Suppressor macrophage treated with lipopolysaccharide for 1 hour (primary cell): ENCODE results near the gene PLB1.

ENCODE experiments used
- DNase-seq, 3 donors: peaks; one replicate each; pipeline ENCODE4 v3.0.0-alpha.2; 2020 to 2022

Gene PLB1

GRCh38 chr2:28630341-28630740 lies 134.5 kb downstream of the PLB1 start:
- no peak for DNase-seq

- no peak for DNase-seq
Observed at GRCh38 chr2:28631514-28632206, 135.8 kb downstream of the PLB1 start.

GRCh38 chr2:28632791-28633190 lies 136.9 kb downstream of the PLB1 start:
- no peak for DNase-seq

GRCh38 chr2:28633204-28633603 lies 137.3 kb downstream of the PLB1 start:
- no peak for DNase-seq

GRCh38 chr2:28633746-28634145 lies 137.9 kb downstream of the PLB1 start:
- no peak for DNase-seq

GRCh38 chr2:28635191-28635611 lies 139.3 kb downstream of the PLB1 start:
- DNase-seq: no peak

GRCh38 chr2:28636491-28636890 lies 140.6 kb downstream of the PLB1 start:
- DNase-seq: no peak

GRCh38 chr2:28637066-28638047 lies 141.5 kb downstream of the PLB1 start:
- DNase-seq: no peak

GRCh38 chr2:28638102-28638501 lies 142.2 kb downstream of the PLB1 start:
- no peak for DNase-seq

- DNase-seq: no peak
Observed at GRCh38 chr2:28639092-28639691, 143.3 kb downstream of the PLB1 start.

- DNase-seq: no peak
Observed at GRCh38 chr2:28639836-28640235, 144.0 kb downstream of the PLB1 start.

- DNase-seq: peak; percentile 22 to 60 (median 50)
Observed at GRCh38 chr2:28640260-28640907, 144.5 kb downstream of the PLB1 start.

GRCh38 chr2:28640908-28641300 lies 145.0 kb downstream of the PLB1 start:
- DNase-seq: no peak

GRCh38 chr2:28642796-28643195 lies 146.9 kb downstream of the PLB1 start:
- DNase-seq: no peak

- DNase-seq: no peak
Observed at GRCh38 chr2:28643327-28643726, 147.5 kb downstream of the PLB1 start.

GRCh38 chr2:28643911-28644334 lies 148.1 kb downstream of the PLB1 start:
- DNase-seq: peak; percentile 10 to 38 (median 33)

GRCh38 chr2:28644760-28645159 lies 148.9 kb downstream of the PLB1 start:
- DNase-seq: no peak

- no peak for DNase-seq
Observed at GRCh38 chr2:28645553-28645952, 149.7 kb downstream of the PLB1 start.

GRCh38 chr2:28647682-28648081 lies 151.8 kb downstream of the PLB1 start:
- no peak for DNase-seq

- DNase-seq: peak in 1 of 3 donors; percentile 18
Observed at GRCh38 chr2:28648147-28648546, 152.3 kb downstream of the PLB1 start.

GRCh38 chr2:28648671-28649395 lies 153.0 kb downstream of the PLB1 start:
- DNase-seq: no peak
